Thoracic aorta (tissue), 2 donors: ENCODE data around the gene TCEAL3. TPM values are rescaled to one million over a fixed set of nuclear protein-coding genes. Genes with fewer than 3 reads are reported as not detected.
"Not testable (repeated sequence)": the region's sequence is repeated elsewhere in the genome, so short reads cannot be mapped to it uniquely, and the experiment has no call there.

ENCODE experiments used
- ATAC-seq: fragments of 150-250 bp; one replicate; pipeline ENCODE4 v1.8.0; 2017; ENCODE audit warnings: low read depth; ENCODE audit not compliant: insufficient number of reproducible peaks, low FRiP score
- DNase-seq: peaks from one replicate; pipeline ENCODE4 v3.0.0-alpha.2; 2020; ENCODE audit warnings: low spot score
- H3K27ac ChIP-seq, 2 donors: fragments of 200-600 bp; sonication (generic); 1 replicate in 1 of 2; 2 replicates in 1 of 2; pipeline ENCODE4 v1.5.1; 2016; ENCODE audit warnings: mild to moderate bottlenecking in 2 of 2, moderate library complexity in 2 of 2
- H3K27me3 ChIP-seq: fragments of 200-600 bp; sonication (generic); replicated peaks from 2 replicates; pipeline ENCODE4 v1.6.0; 2016; ENCODE audit warnings: mild to moderate bottlenecking; ENCODE audit not compliant: insufficient read depth
- H3K36me3 ChIP-seq: fragments of 200-600 bp; sonication (generic); one replicate; pipeline ENCODE4 v1.5.1; 2016
- H3K4me1 ChIP-seq, 2 donors: fragments of 200-600 bp; sonication (generic); 1 replicate in 1 of 2; 2 replicates in 1 of 2; pipeline versions ENCODE4 v1.5.1 to v1.6.0; 2016; ENCODE audit warnings: low read depth in 2 of 2, mild to moderate bottlenecking in 1 of 2; ENCODE audit not compliant: control insufficient read depth in 1 of 2
- H3K4me3 ChIP-seq: fragments of 200-600 bp; sonication (generic); 2 replicates; pipeline ENCODE4 v1.5.1; 2016; ENCODE audit warnings: mild to moderate bottlenecking
- H3K9me3 ChIP-seq: fragments of 200-600 bp; sonication (generic); 2 replicates; pipeline ENCODE4 v1.5.1; 2016
- total RNA-seq, 2 donors: library from RNA; depleted of rRNA; stranded (reverse); fragments of >200 nt; gene quantifications; one replicate each; pipeline versions ENCODE4 v1.1.0 to v1.2.3, GENCODE V29; 2016
- TF ChIP-seq, protein P1 (sequence below): fragments of 200-600 bp; sonication (generic); IDR thresholded peaks from one replicate; pipeline ENCODE4 v1.5.1; 2019; ENCODE audit warnings: antibody characterized with exemption

TCEAL3 gene
- total RNA-seq, 2 donors from 2014 or later, result 87.3 to 103 TPM

DNA sequence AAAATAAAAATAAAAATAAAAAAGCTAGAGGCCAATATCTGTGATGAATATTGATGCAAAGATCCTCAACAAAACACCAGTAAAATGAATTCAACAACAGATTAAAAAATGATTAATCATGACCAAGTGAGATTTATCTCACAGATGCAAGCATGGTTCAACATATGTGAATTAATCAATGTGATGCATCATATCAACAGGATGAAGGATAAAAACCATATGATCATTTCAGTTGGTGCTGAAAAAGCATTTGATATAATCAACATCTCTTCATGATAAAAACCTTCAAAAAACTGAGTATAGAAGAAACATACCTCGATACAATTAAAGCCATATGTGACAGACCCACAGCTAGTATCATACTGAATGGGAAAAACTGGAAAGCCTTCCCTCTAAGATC lies 39.9 kb downstream of the TCEAL3 start:
- no peak for ATAC-seq
- TF ChIP-seq, protein P1, sequence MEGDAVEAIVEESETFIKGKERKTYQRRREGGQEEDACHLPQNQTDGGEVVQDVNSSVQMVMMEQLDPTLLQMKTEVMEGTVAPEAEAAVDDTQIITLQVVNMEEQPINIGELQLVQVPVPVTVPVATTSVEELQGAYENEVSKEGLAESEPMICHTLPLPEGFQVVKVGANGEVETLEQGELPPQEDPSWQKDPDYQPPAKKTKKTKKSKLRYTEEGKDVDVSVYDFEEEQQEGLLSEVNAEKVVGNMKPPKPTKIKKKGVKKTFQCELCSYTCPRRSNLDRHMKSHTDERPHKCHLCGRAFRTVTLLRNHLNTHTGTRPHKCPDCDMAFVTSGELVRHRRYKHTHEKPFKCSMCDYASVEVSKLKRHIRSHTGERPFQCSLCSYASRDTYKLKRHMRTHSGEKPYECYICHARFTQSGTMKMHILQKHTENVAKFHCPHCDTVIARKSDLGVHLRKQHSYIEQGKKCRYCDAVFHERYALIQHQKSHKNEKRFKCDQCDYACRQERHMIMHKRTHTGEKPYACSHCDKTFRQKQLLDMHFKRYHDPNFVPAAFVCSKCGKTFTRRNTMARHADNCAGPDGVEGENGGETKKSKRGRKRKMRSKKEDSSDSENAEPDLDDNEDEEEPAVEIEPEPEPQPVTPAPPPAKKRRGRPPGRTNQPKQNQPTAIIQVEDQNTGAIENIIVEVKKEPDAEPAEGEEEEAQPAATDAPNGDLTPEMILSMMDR, result no peak

DNA sequence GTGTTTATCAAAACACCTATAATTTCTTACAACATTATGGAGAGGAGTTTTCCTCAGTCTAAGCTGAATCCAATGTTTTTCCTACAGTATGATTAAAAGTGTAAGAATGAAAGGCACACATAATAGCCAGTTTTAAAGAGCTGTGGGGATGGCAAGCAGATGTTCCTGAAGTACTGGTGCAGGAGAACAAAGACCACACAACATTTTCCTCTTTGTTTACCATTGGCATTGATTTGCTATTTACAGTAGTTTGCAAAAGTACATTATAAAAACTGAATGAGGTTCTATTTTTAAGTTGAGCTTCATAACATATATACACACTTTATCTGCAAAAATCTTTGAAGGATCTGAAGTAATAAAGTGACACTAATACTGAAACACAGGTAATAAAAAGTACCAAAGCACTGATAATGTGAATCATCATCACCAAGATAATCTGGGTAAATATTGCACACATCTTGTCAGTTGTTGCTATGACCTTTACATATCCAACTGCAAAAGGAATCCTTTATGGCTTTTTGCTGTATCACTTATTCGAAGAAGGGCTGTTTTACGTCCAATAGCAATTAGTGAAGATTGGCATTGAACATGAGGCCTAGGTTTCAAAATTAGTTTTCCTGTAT lies 43.5 kb downstream of the TCEAL3 start:
- H3K27me3 ChIP-seq, result no peaks in the 10 kb centered on the region
- no peak overlapping the region for H3K4me3 ChIP-seq
- ATAC-seq (no peak), DNase-seq (no peak)
- no peaks in the 10 kb centered on the region for H3K36me3 ChIP-seq
- no peak overlapping the region for H3K27ac ChIP-seq
- TF ChIP-seq, protein P1, result no peak
- H3K4me1 ChIP-seq, result no peaks in the 10 kb centered on the region
- H3K9me3 ChIP-seq, result no peaks in the 10 kb centered on the region

More for the DNA sequence above, 39.9 kb downstream of the TCEAL3 start:
- H3K9me3 ChIP-seq, result no peaks in the 10 kb centered on the region
- no peaks in the 10 kb centered on the region for H3K36me3 ChIP-seq
- no peaks in the 10 kb centered on the region for H3K27me3 ChIP-seq
- no peak overlapping the region for H3K27ac ChIP-seq
- H3K4me1 ChIP-seq, result no peaks in the 10 kb centered on the region
- no peak for DNase-seq
- no peak overlapping the region for H3K4me3 ChIP-seq

DNA sequence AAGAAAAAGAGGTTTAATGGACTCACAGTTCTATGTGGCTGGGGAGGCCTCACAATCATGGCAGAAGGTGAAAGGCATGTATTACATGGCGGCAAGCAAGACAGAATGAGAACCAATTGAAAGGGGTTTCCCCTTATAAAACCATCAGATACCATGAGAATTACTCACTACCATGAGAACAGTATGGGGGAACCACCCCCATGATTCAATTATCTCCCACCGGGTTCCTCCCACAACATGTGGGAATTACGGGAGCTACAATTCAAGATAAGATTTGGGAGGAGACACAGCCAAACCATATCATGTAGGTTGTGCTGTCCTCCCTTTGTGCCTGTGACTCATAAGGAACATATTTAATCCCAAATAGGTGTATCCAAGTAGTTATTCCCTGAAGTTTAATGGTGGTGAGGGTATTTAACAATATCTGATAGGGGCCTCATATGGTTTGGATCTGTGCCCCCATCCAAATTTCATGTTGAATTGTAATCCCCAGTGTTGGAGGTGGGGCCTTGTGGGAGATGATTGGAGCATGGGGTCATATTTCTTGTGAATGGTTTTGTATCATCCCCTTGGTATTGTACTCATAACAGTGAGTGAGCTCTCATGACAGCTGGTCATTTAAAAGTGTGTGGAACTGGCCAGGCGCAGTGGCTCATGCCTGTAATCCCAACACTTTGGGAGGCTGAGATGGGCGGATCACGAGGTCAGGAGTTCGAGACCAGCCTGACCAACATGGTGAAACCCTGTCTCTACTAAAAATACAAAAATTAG lies 47.7 kb downstream of the TCEAL3 start:
- H3K27me3 ChIP-seq, H3K4me3 ChIP-seq, H3K9me3 ChIP-seq, DNase-seq, H3K27ac ChIP-seq, ATAC-seq, H3K36me3 ChIP-seq, H3K4me1 ChIP-seq: not testable (repeated sequence)

DNA sequence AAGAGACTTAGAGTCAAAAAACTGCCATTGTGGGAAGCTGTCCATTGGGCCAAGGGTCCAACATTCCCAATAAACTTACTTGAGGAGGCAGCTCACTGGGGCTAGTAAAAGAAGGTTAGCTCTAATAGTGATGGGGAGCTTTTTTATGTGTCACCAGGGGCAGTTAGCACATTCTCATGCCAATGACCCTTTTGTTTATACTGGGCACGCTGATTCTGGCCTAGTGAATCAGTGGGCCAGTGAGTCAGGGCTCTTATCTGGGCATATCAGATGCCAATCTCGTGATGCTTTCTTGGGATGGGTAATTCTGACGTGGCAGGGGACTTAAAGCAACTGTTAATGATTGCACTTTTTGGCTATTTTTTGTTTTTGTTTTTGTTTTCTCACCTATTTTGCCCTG lies 48.9 kb downstream of the TCEAL3 start:
- Histone ChIP-seq H3K4me3 (no peak overlapping the region), H3K27me3 (no peaks in the 10 kb centered on the region), H3K36me3 (no peaks in the 10 kb centered on the region), H3K27ac (no peak overlapping the region), H3K9me3 (no peaks in the 10 kb centered on the region), H3K4me1 (peaks cover 0 to 7% of the 10 kb centered on the region in 2 donors)
- DNase-seq, result no peak
- TF ChIP-seq, protein P1, result no peak
- no peak for ATAC-seq

DNA sequence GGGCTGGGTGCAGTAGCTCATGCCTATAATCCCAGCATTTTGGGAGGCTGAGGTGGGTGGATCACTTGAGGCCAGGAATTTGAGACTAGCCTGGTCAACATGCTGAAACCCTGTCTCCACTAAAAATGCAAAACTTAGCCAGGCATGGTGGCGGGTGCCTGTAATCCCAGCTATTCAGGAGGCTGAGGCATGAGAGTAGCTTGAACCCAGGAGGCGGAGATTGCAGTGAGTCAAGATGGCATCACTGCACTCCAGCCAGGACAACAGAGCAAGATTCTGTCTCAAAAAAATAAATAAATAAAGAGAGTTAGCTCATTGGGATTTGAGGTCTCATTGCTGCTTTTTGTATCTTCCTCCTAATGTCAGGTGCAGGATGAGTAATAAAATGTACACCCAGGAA lies 49.3 kb downstream of the TCEAL3 start:
- H3K27ac ChIP-seq, H3K36me3 ChIP-seq, H3K9me3 ChIP-seq, ATAC-seq, H3K4me3 ChIP-seq, DNase-seq, H3K27me3 ChIP-seq, H3K4me1 ChIP-seq: not testable (repeated sequence)

DNA sequence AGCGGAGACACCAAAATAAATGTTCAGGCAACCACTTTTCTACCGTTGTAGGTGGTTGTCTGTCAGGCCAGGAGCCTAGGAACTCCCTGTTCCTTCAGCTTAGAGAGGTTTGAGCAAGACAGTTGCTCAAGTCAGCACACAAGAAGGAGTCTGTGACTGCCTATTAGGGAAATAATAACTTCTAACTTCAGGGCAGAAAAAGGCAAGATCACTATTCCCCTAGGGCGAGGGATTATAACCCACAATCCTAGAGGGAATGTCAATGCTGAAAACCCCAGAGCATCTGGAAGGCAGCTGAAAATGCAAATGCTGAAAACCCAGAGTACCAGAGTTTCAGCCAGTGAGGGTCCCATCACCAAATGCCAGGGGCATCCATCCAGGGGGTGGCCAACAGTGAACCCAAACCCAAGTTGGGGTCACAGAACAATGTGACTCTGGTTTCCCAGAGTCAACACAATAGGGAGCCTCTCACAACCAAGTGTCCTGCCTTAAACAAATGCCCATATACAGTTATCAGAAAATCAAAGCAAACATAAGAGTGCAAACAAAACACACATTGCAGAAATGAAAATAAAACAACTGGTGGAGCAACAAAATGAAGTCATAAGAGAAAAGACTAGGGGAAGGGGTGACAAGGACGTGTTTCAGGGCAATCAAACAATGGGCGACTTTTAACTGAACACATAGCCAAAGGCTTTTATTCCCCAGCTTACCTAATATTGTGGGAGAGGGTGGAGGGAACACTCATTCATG lies 51.1 kb downstream of the TCEAL3 start:
- H3K36me3 ChIP-seq, result no peaks in the 10 kb centered on the region
- peaks cover 0 to 7% of the 10 kb centered on the region in 2 donors for H3K4me1 ChIP-seq
- H3K9me3 ChIP-seq, result no peaks in the 10 kb centered on the region
- DNase-seq (no peak), ATAC-seq (no peak)
- H3K27ac ChIP-seq, result no peak overlapping the region
- H3K4me3 ChIP-seq, result no peak overlapping the region
- TF ChIP-seq, protein P1, result no peak
- H3K27me3 ChIP-seq, result no peaks in the 10 kb centered on the region

DNA sequence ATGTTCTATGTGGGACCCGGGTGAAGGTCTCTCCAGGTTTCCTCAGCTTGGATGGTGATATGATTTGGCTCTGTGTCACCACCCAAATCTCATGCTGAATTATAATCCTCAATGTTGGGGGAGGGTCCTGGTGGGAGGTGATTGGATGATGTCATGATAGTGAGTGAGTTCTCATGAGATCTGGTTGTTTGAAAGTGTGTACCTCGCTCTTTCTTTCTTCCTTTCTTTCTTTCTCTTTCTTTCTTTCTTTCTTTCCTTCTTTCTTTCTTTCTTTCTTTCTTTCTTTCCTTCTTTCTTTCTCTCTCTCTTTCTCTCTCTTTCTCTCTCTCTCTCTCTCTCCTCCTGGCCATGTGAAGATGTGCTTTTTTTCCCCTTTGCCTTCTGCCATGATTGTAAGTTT lies 51.7 kb downstream of the TCEAL3 start:
- not testable (repeated sequence) for H3K9me3 ChIP-seq, ATAC-seq, H3K36me3 ChIP-seq, H3K4me3 ChIP-seq, DNase-seq, H3K27ac ChIP-seq, H3K27me3 ChIP-seq, H3K4me1 ChIP-seq
